ENCODE results near the gene RABIF.
"Not testable (repeated sequence)": the region's sequence is repeated elsewhere in the genome, so short reads cannot be mapped to it uniquely, and the experiment has no call there.

Gene RABIF

DNA sequence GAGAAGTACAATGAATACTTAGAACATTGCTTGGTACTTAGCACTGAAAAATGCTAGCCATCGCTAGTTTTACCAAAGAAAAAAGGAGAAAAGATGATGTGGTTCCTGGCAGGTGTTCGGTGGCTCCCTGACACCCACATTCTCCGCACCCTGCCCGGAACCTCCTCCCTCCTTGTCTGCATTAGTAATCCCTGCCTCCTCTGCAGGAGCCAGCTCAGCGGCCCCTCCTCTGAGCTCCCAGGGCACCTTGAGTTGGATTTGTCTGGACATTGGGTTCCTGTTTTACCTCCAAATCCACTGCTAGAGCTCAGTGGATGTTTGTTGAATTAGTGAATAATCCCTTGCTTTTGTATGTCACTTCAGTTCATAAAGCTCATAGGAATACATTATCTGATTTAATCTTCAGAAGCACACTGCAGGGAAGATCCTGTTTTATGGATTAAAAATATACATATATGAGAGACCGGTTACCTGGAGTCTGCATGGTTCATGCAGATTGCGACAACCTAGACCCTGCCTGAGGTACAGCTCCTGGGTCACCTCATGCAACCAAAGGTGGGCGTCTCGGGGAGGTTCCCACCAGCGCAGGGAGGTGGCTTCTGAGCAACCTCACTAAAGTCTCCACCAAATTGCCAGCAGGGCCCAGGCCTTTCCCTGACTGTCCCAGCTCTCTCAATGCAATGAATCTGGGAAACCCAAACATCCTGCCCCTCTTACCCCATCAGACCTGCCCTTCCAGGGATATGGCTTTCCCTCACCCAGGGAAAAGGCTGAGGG, 54.0 kb downstream of the RABIF start:
- DNase-seq (ENCODE audit: low spot score) = no peak

DNA sequence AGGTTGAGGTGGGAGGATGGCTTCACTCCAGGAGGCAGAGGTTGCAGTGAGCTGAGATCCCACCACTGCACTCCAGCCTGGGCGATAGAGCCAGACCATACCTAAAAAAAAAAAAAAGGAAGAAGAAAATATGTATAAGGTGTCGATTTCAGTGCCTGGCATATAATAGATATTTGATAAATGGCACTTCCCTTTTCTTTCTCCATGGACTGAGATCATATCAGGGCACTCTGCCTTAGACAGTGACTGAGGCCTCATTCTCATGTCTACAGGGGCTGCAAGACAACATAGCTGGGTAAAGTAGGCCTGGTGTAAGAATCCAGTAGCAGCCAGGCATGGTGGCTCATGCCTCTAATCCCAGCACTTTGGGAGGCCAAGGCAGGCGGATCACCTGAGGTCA, 57.0 kb downstream of the RABIF start:
- no peak for DNase-seq (ENCODE audit: low spot score)

DNA sequence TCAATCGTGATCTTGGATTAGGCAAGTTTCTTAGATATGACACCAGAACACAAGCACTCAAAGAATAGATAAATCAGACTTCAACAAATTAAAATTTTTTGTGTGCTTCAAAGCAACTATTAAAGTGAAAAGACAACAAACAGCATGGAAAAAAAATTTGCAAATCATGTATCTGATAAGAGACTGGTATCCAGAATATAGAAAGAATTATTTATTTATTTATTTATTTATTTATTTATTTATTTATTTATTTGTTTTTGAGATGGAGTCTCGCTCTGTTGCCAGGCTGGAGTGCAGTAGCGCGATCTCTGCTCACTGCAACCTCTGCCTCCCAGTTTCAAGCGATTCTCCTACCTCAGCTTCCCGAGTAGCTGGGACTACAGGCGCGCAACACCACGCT, 59.7 kb downstream of the RABIF start:
- DNase-seq (ENCODE audit: low spot score) = not testable (repeated sequence)
